ENCODE results near the gene STEAP2.
A peak's percentile ranks its signal among the peaks of the same experiment; 100 is the strongest.

Gene STEAP2

DNA sequence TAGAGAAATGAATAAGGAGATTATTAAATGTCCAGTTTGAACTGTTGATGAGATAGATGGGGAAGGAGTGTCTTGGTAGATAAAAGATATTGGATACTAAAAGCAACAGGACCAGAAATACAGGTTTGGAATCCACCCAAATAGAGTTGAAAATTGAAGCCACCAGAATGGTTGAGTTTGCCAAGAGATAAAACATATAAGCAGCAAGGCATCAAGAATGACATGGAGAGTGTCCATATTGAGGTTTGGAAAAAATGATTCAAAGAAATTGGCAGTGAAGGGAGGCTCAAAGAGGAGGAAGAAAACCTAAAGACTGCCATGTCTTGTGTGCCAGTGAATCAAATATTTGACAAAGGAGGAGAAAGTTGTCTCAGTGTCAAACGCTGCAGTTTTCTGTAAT lies 57.6 kb downstream of the STEAP2 start:
- Histone ChIP-seq H3K4me1 (ENCODE audit: insufficient read depth, poor library complexity, severe bottlenecking) (peaks cover 8% of the 10 kb centered on the region), H3K36me3 (ENCODE audit: low read depth) (no peaks in the 10 kb centered on the region), H3K27me3 (ENCODE audit: insufficient read depth, poor library complexity, severe bottlenecking) (no peaks in the 10 kb centered on the region), H3K4me3 (ENCODE audit: severe bottlenecking) (no peak overlapping the region), H3K27ac (ENCODE audit: poor library complexity, severe bottlenecking) (no peak overlapping the region), H3K9me3 (ENCODE audit: severe bottlenecking) (no peaks in the 10 kb centered on the region)
- TF ChIP-seq, protein P1, sequence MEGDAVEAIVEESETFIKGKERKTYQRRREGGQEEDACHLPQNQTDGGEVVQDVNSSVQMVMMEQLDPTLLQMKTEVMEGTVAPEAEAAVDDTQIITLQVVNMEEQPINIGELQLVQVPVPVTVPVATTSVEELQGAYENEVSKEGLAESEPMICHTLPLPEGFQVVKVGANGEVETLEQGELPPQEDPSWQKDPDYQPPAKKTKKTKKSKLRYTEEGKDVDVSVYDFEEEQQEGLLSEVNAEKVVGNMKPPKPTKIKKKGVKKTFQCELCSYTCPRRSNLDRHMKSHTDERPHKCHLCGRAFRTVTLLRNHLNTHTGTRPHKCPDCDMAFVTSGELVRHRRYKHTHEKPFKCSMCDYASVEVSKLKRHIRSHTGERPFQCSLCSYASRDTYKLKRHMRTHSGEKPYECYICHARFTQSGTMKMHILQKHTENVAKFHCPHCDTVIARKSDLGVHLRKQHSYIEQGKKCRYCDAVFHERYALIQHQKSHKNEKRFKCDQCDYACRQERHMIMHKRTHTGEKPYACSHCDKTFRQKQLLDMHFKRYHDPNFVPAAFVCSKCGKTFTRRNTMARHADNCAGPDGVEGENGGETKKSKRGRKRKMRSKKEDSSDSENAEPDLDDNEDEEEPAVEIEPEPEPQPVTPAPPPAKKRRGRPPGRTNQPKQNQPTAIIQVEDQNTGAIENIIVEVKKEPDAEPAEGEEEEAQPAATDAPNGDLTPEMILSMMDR (IDR thresholded peaks at IDR 0.05; ENCODE audit: poor library complexity, severe bottlenecking) = no peak
- DNase-seq (ENCODE audit: low spot score) = no peak
- no peak for ATAC-seq (ENCODE audit: low read depth)

DNA sequence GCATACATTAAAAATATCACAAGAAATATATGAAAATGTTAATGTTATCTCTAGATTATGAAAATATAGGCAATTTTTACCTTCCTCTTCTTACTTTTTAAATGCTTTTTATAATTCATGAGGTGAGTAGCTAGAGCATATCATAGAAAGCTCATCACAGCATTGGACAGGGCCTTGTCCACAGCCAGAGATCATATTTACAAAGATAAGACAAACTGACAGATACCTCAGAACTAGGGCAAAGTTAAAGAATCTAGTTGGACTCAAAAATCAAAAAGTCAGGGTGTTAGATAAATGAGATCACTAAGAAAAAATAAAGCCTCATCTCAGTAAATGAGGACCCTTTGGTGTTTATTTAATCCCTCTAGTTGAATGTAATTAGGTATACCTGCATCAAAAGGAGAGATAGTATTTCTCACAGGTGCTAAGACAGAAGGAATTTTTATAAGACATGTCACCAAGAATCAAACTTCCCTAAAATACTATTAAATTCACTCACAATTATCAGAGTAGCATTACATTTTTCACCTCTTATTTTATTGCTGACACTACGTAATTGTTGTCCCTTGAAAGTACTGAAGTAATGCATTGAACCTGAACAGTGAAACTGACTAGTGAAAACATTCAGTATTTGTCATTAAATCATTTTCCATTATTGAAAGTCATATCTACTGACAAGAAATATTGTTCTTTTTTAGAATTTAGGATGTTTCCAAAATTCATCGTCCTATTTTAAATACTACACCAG lies 59.1 kb downstream of the STEAP2 start:
- no peak overlapping the region for H3K27ac ChIP-seq (ENCODE audit: poor library complexity, severe bottlenecking)
- no peaks in the 10 kb centered on the region for H3K27me3 ChIP-seq (ENCODE audit: insufficient read depth, poor library complexity, severe bottlenecking)
- no peak for DNase-seq (ENCODE audit: low spot score)
- H3K9me3 ChIP-seq (ENCODE audit: severe bottlenecking) = no peaks in the 10 kb centered on the region
- no peak overlapping the region for H3K4me3 ChIP-seq (ENCODE audit: severe bottlenecking)
- no peak for ATAC-seq (ENCODE audit: low read depth)
- H3K4me1 ChIP-seq (ENCODE audit: insufficient read depth, poor library complexity, severe bottlenecking) = peaks cover 8% of the 10 kb centered on the region
- H3K36me3 ChIP-seq (ENCODE audit: low read depth) = no peaks in the 10 kb centered on the region
- TF ChIP-seq, protein P1 (IDR thresholded peaks at IDR 0.05; ENCODE audit: poor library complexity, severe bottlenecking) = no peak

DNA sequence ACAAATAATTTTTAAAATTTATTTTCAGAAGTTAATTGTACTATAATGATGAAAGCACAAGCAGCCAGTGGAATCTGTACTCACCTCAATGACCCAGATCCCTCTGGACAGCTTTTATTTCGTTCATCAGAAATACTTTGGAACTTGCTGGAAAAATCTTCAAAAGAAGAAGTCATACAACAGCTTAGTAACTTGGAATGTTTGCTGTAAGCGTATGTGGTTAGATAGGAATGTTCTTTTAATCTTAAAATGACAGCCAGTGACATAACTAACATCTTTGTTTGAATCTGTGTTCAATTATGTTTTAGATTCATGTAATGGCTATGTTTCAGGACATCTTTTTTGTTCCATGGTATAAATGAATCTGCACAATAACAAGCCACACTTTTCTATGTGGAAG lies 60.2 kb downstream of the STEAP2 start:
- no peaks in the 10 kb centered on the region for H3K36me3 ChIP-seq (ENCODE audit: low read depth)
- peaks cover 8% of the 10 kb centered on the region for H3K4me1 ChIP-seq (ENCODE audit: insufficient read depth, poor library complexity, severe bottlenecking)
- TF ChIP-seq, protein P1 (IDR thresholded peaks at IDR 0.05; ENCODE audit: poor library complexity, severe bottlenecking) = no peak
- H3K27me3 ChIP-seq (ENCODE audit: insufficient read depth, poor library complexity, severe bottlenecking) = no peaks in the 10 kb centered on the region
- no peak overlapping the region for H3K4me3 ChIP-seq (ENCODE audit: severe bottlenecking)
- H3K27ac ChIP-seq (ENCODE audit: poor library complexity, severe bottlenecking) = peak overlapping the region; percentile 7
- DNase-seq (ENCODE audit: low spot score) (no peak), ATAC-seq (ENCODE audit: low read depth) (peak; percentile 64)
- no peaks in the 10 kb centered on the region for H3K9me3 ChIP-seq (ENCODE audit: severe bottlenecking)

DNA sequence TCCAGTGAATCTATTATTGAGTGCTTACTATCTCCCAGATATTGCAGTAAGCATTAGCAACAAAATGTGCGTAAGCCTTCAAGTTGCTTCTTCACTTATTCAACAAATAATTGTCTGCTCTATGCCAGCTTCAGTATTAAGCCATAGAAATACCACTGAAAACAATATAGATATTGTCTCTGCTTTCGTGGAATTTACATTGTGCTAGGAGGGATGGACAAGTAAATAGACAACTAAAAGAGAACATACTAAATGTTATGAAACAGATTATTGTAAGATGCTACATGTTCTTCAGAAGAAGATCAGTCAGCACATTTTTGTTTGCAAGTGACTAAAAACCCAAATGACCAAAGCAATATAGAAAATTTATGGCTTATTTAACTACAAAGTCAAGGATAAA lies 60.7 kb downstream of the STEAP2 start:
- no peaks in the 10 kb centered on the region for H3K9me3 ChIP-seq (ENCODE audit: severe bottlenecking)
- ATAC-seq (ENCODE audit: low read depth) = no peak
- TF ChIP-seq, protein P1 (IDR thresholded peaks at IDR 0.05; ENCODE audit: poor library complexity, severe bottlenecking) = no peak
- no peak overlapping the region for H3K27ac ChIP-seq (ENCODE audit: poor library complexity, severe bottlenecking)
- H3K4me3 ChIP-seq (ENCODE audit: severe bottlenecking) = no peak overlapping the region
- H3K36me3 ChIP-seq (ENCODE audit: low read depth) = no peaks in the 10 kb centered on the region
- no peak for DNase-seq (ENCODE audit: low spot score)
- H3K27me3 ChIP-seq (ENCODE audit: insufficient read depth, poor library complexity, severe bottlenecking) = no peaks in the 10 kb centered on the region
- peaks cover 8% of the 10 kb centered on the region for H3K4me1 ChIP-seq (ENCODE audit: insufficient read depth, poor library complexity, severe bottlenecking)

DNA sequence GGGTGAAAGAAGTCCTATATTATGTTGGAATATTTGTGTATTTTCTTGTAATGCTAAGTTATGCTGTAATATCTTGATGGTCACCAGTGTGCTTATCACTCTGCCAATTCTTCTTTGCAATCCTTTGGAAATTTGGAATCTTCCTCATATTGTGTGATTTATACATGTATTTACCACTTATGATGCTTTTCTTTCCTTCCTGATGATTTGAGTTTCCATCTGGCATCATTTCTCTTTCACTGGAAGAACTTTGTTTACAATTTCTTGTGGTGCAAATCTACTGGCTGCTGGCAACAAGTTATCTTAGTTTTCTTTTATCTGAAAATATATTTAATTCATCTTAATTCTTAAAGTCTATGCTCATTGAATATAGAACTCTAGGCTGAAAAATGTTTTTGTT lies 62.6 kb downstream of the STEAP2 start:
- Histone ChIP-seq H3K9me3 (ENCODE audit: severe bottlenecking) (no peaks in the 10 kb centered on the region), H3K4me1 (ENCODE audit: insufficient read depth, poor library complexity, severe bottlenecking) (peaks cover 8% of the 10 kb centered on the region), H3K36me3 (ENCODE audit: low read depth) (no peaks in the 10 kb centered on the region), H3K27me3 (ENCODE audit: insufficient read depth, poor library complexity, severe bottlenecking) (no peaks in the 10 kb centered on the region), H3K27ac (ENCODE audit: poor library complexity, severe bottlenecking) (no peak overlapping the region), H3K4me3 (ENCODE audit: severe bottlenecking) (no peak overlapping the region)
- TF ChIP-seq, protein P1 (IDR thresholded peaks at IDR 0.05; ENCODE audit: poor library complexity, severe bottlenecking) = no peak
- no peak for ATAC-seq (ENCODE audit: low read depth)
- DNase-seq (ENCODE audit: low spot score) = no peak
